MM.1S (cell line): ENCODE results near the gene SCFD2.

Experiments used
- DNase-seq: peaks from one replicate; pipeline ENCODE4 v3.0.0-alpha.2; 2015
- H2AFZ ChIP-seq: fragments of 300-600 bp; sonication (generic); 2 replicates; pipeline ENCODE4 v1.6.0; 2016; ENCODE audit warnings: antibody characterized with exemption, low read length
- H3F3A ChIP-seq: fragments of 300-600 bp; sonication (generic); 2 replicates; pipeline ENCODE4 v1.6.1; 2016; ENCODE audit warnings: mild to moderate bottlenecking, antibody characterized with exemption, low read length, moderate library complexity, mixed read lengths; ENCODE audit not compliant: insufficient read depth
- H3K27ac ChIP-seq: fragments of 300-600 bp; sonication (generic); 2 replicates; pipeline ENCODE4 v1.5.1; 2016; ENCODE audit warnings: mild to moderate bottlenecking, low read length
- H3K27me3 ChIP-seq: fragments of 300-600 bp; sonication (generic); replicated peaks from 2 replicates; pipeline ENCODE4 v1.6.0; 2016; ENCODE audit warnings: low read length; ENCODE audit not compliant: insufficient read depth
- H3K36me3 ChIP-seq: fragments of 300-600 bp; sonication (generic); replicated peaks from 2 replicates; pipeline ENCODE4 v1.6.1; 2016; ENCODE audit warnings: mild to moderate bottlenecking, low read length, mixed read lengths; ENCODE audit not compliant: insufficient read depth
- H3K4me1 ChIP-seq: fragments of 300-600 bp; sonication (generic); 2 replicates; pipeline ENCODE4 v1.6.1; 2016; ENCODE audit warnings: low read length, mixed read lengths
- H3K4me2 ChIP-seq: fragments of 300-600 bp; sonication (generic); 2 replicates; pipeline ENCODE4 v1.6.0; 2016; ENCODE audit warnings: low read depth, low read length
- H3K4me3 ChIP-seq: fragments of 300-600 bp; sonication (generic); 2 replicates; pipeline ENCODE4 v1.5.1; 2016; ENCODE audit warnings: low read length, mixed read lengths
- H3K79me2 ChIP-seq: fragments of 300-600 bp; sonication (generic); 2 replicates; pipeline ENCODE4 v1.6.1; 2016; ENCODE audit warnings: mixed run types, low read length, mixed read lengths
- H3K9ac ChIP-seq: fragments of 300-600 bp; sonication (generic); 2 replicates; pipeline ENCODE4 v1.6.1; 2016; ENCODE audit warnings: low read length, mixed read lengths
- H3K9me2 ChIP-seq: fragments of 300-600 bp; sonication (generic); replicated peaks from 2 replicates; pipeline ENCODE4 v1.6.1; 2016; ENCODE audit warnings: mild to moderate bottlenecking, low read length, mixed read lengths; ENCODE audit not compliant: insufficient read depth
- H3K9me3 ChIP-seq: fragments of 300-600 bp; sonication (generic); replicated peaks from 2 replicates; pipeline ENCODE4 v1.6.1; 2016; ENCODE audit warnings: mild to moderate bottlenecking, low read length, mixed read lengths; ENCODE audit not compliant: insufficient read depth
- H4K20me1 ChIP-seq: fragments of 300-600 bp; sonication (generic); 2 replicates; pipeline ENCODE4 v1.6.1; 2016; ENCODE audit warnings: mild to moderate bottlenecking, low read length, moderate library complexity, mixed read lengths; ENCODE audit not compliant: insufficient read depth
- EZH2 ChIP-seq: fragments of 300-600 bp; sonication (generic); optimal IDR thresholded peaks from 2 replicates; pipeline ENCODE3; 2017; ENCODE audit warnings: low read depth, mild to moderate bottlenecking, antibody characterized with exemption, low read length, mixed read lengths
- EZH2phosphoT487 ChIP-seq: fragments of 300-600 bp; sonication (generic); IDR thresholded peaks from 2 replicates; pipeline ENCODE4 v1.6.1; 2018; ENCODE audit warnings: antibody characterized with exemption, low read length
- TF ChIP-seq, protein P1 (sequence below): fragments of 300-600 bp; sonication (generic); IDR thresholded peaks from 2 replicates; pipeline ENCODE4 v1.5.1; 2016; ENCODE audit warnings: antibody characterized with exemption, low read length, mixed read lengths

The SCFD2 gene

DNA sequence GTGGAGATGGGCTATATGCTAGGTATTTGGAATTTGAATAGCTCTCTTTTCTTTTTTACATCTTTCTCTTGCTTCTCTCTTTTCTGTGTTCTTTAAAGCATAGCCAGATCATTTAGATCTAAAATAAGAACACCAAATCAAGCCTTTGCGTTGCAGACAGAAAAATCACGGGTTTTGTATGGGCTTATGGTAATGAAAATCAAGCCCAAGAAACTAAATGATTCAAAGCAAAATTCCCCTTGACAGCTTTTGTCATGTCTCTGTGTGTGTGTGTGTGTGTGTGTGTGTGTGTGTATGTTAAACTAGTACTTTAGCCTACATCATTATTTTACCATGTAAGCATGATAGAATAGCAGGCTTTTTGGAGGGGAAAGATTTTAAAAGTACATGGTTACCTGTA, 505.5 kb downstream of the SCFD2 start:
- Histone ChIP-seq H2AFZ (no peak overlapping the region), H3K79me2 (no peaks in the 10 kb centered on the region), H3K27ac (no peak overlapping the region), H3K36me3 (no peaks in the 10 kb centered on the region), H3F3A (no peaks in the 10 kb centered on the region), H3K4me3 (no peak overlapping the region), H3K4me1 (no peaks in the 10 kb centered on the region), H3K9me2 (no peaks in the 10 kb centered on the region), H3K9me3 (no peaks in the 10 kb centered on the region), H3K9ac (no peak overlapping the region), H3K4me2 (no peak overlapping the region), H3K27me3 (no peaks in the 10 kb centered on the region), H4K20me1 (no peaks in the 10 kb centered on the region)
- TF ChIP-seq EZH2phosphoT487 (no peak), EZH2 (no peak)
- TF ChIP-seq, protein P1, sequence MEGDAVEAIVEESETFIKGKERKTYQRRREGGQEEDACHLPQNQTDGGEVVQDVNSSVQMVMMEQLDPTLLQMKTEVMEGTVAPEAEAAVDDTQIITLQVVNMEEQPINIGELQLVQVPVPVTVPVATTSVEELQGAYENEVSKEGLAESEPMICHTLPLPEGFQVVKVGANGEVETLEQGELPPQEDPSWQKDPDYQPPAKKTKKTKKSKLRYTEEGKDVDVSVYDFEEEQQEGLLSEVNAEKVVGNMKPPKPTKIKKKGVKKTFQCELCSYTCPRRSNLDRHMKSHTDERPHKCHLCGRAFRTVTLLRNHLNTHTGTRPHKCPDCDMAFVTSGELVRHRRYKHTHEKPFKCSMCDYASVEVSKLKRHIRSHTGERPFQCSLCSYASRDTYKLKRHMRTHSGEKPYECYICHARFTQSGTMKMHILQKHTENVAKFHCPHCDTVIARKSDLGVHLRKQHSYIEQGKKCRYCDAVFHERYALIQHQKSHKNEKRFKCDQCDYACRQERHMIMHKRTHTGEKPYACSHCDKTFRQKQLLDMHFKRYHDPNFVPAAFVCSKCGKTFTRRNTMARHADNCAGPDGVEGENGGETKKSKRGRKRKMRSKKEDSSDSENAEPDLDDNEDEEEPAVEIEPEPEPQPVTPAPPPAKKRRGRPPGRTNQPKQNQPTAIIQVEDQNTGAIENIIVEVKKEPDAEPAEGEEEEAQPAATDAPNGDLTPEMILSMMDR: no peak
- DNase-seq: no peak

DNA sequence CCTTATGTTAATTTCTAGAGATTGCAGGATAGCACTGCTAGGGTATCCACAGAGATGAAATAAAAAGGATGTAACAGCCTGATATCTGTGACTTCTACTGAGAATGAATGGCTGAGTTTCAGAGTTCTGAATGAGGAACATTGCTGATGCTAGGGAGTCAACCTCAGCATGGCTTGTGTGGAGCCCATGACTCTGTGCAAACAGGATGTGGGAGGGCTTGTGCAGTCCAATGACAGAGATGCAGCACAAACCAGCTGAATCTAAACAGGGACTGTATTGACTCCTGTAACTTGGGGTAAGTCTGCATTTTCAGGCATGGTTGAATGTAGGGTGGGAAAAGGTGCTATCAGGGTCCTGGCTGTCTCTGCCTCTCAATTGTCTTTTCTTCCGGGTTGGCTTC, 509.1 kb downstream of the SCFD2 start:
- no peaks in the 10 kb centered on the region for H3K79me2 ChIP-seq
- H2AFZ ChIP-seq: no peak overlapping the region
- H3K36me3 ChIP-seq: no peaks in the 10 kb centered on the region
- H3K9me2 ChIP-seq: no peaks in the 10 kb centered on the region
- H3K9ac ChIP-seq: no peak overlapping the region
- no peaks in the 10 kb centered on the region for H3K27me3 ChIP-seq
- H3F3A ChIP-seq: no peaks in the 10 kb centered on the region
- no peak overlapping the region for H3K27ac ChIP-seq
- H3K4me2 ChIP-seq: no peak overlapping the region
- TF ChIP-seq, protein P1: no peak
- DNase-seq: no peak
- H4K20me1 ChIP-seq: no peaks in the 10 kb centered on the region
- H3K4me3 ChIP-seq: no peak overlapping the region
- no peaks in the 10 kb centered on the region for H3K9me3 ChIP-seq
- no peaks in the 10 kb centered on the region for H3K4me1 ChIP-seq

DNA sequence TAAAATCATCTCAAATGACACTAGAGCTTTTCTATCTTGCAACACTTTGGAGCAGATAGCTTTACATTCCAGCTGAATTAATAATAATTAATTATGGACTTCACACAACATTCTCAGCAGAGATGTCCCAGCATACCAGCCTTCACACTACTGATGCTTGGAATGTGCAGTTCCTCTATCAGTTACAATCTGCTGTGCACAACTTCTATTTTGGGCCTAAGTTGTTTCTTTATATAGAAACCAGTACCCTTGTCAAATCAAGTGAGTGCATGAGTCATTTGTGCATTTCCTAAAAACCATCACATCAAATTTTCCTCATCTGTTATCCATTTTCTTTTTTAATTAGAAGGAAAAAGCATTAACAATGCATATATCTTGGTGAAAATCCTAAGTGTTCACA, 512.5 kb downstream of the SCFD2 start:
- Histone ChIP-seq H2AFZ (no peak overlapping the region), H3F3A (no peaks in the 10 kb centered on the region), H3K9me2 (no peaks in the 10 kb centered on the region), H4K20me1 (no peaks in the 10 kb centered on the region), H3K4me3 (no peak overlapping the region), H3K79me2 (no peaks in the 10 kb centered on the region), H3K36me3 (no peaks in the 10 kb centered on the region), H3K9me3 (no peaks in the 10 kb centered on the region), H3K4me1 (no peaks in the 10 kb centered on the region), H3K27me3 (no peaks in the 10 kb centered on the region), H3K27ac (no peak overlapping the region), H3K9ac (no peak overlapping the region), H3K4me2 (no peak overlapping the region)
- TF ChIP-seq EZH2: no peak
- DNase-seq: no peak

DNA sequence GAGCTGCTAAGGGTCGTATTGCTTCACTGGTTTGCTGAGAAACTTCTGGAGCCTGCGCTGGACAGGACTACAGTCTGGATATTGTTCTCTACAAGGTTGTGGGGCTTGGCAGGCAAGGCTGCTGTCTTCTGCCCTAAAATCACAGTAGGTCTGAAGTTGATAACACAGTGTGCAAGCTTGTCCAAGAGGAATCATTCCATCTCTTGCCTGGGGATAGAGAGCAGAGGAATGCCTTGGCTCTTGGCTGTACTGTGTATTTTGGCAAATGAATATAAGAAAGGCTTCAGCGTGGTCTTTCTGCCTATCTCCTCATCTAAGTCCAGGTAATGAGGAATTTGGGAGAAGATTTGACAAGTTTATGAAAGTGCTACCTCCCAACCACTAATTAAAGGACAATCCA, 513.1 kb downstream of the SCFD2 start:
- no peak overlapping the region for H3K4me3 ChIP-seq
- H3F3A ChIP-seq: no peaks in the 10 kb centered on the region
- no peaks in the 10 kb centered on the region for H3K27me3 ChIP-seq
- DNase-seq: no peak
- H3K9me2 ChIP-seq: no peaks in the 10 kb centered on the region
- no peak overlapping the region for H3K9ac ChIP-seq
- no peak overlapping the region for H3K27ac ChIP-seq
- no peaks in the 10 kb centered on the region for H4K20me1 ChIP-seq
- no peaks in the 10 kb centered on the region for H3K36me3 ChIP-seq
- H2AFZ ChIP-seq: no peak overlapping the region
- no peak overlapping the region for H3K4me2 ChIP-seq
- no peaks in the 10 kb centered on the region for H3K4me1 ChIP-seq
- TF ChIP-seq, protein P1: no peak
- H3K79me2 ChIP-seq: no peaks in the 10 kb centered on the region
- H3K9me3 ChIP-seq: no peaks in the 10 kb centered on the region
